ENCODE measurements around the gene ITGA8.

DNA sequence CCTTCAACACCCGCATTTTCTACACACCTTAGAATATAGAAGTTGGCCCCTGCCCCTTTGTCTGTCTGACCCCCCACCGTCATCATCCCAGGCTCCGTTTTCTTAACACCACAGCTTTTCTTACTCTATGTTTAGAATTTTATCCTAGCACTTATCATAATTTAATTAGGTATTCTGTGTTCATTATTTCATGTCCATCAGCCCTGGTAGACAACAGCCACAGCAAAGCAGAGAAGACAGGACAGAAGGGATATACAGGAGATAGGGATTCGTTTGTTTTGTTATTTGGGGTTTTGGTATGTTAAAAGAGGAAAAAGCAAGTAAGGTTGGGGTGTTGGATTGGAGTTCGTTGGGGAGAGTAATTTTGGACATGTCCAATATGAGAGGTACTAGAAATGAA, 48.8 kb downstream of the ITGA8 start:
- TF ChIP-seq, protein P1, sequence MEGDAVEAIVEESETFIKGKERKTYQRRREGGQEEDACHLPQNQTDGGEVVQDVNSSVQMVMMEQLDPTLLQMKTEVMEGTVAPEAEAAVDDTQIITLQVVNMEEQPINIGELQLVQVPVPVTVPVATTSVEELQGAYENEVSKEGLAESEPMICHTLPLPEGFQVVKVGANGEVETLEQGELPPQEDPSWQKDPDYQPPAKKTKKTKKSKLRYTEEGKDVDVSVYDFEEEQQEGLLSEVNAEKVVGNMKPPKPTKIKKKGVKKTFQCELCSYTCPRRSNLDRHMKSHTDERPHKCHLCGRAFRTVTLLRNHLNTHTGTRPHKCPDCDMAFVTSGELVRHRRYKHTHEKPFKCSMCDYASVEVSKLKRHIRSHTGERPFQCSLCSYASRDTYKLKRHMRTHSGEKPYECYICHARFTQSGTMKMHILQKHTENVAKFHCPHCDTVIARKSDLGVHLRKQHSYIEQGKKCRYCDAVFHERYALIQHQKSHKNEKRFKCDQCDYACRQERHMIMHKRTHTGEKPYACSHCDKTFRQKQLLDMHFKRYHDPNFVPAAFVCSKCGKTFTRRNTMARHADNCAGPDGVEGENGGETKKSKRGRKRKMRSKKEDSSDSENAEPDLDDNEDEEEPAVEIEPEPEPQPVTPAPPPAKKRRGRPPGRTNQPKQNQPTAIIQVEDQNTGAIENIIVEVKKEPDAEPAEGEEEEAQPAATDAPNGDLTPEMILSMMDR (IDR thresholded peaks at IDR 0.05; ENCODE audit: low read depth, low read length), result no peak
- TF ChIP-seq EZH2phosphoT487 (IDR thresholded peaks at IDR 0.05; ENCODE audit: low read depth), result no peak
